ENCODE results near the gene TUBB4B. TPM values are rescaled to one million over a fixed set of nuclear protein-coding genes. Genes with fewer than 3 reads are reported as not detected.
A peak's percentile ranks its signal among the peaks of the same experiment; 100 is the strongest.

Gene TUBB4B
- total RNA-seq, 4 donors from 2014 or later, result 223 to 390 (median 348) TPM

GRCh38 chr9:137280474-137281344 is 39.6 kb downstream of the TUBB4B start:
- H3K27me3 ChIP-seq, result peaks cover 9% of the 10 kb centered on the region
- in situ Hi-C loops (cut with MboI; ENCODE audit: low pct_ligation_motif_present in 1 of 4, low pct_unique_long_range_greater_than_20kb in 1 of 4, low sequenced_read_pairs in 3 of 4), result loop anchor here (10.0 to 25.0 kb wide), 2 partner anchors 124 to 132 kb away; partner anchors contain the start of genes EXD3 (in 2 of the 4) and NOXA1 (in 2 of the 4)
- peaks cover 13 to 37% (median 24%) of the 10 kb centered on the region in 4 donors for H3K4me1 ChIP-seq
- intact Hi-C loops (cut with DNase I; ENCODE audit: low total_unique reads), result no loop called here
- no peaks in the 10 kb centered on the region for H3K36me3 ChIP-seq
- peak overlapping the region in 1 of 4 donors; percentile 3 for H3K27ac ChIP-seq
- TF ChIP-seq EP300 (IDR thresholded peaks at IDR 0.05; ENCODE audit: low read depth) (no peak), CTCF (IDR thresholded peaks at IDR 0.05) (peak in 2 of 5 experiments; percentile 16 to 27)
- peak overlapping the region in 1 of 4 donors; percentile 7 for H3K4me3 ChIP-seq
- no peaks in the 10 kb centered on the region for H3K9me3 ChIP-seq
- 67% methylated on average over 85 of the region's 85 CpGs; no CpG with 5 or more reads in 1 of the 2 donors for WGBS, 2 donors (ENCODE audit: low coverage in 1 of 2)
- DNase-seq, result no peak

GRCh38 chr9:137281345-137282116 is 40.4 kb downstream of the TUBB4B start:
- in situ Hi-C loops (cut with MboI; ENCODE audit: low pct_ligation_motif_present in 1 of 4, low pct_unique_long_range_greater_than_20kb in 1 of 4, low sequenced_read_pairs in 3 of 4), result loop anchor here (10.0 to 25.0 kb wide), 2 partner anchors 123 to 131 kb away; partner anchors contain the start of genes EXD3 (in 2 of the 4) and NOXA1 (in 2 of the 4)
- no peak for TF ChIP-seq EP300 (IDR thresholded peaks at IDR 0.05; ENCODE audit: low read depth)
- 81% methylated on average over 31 of the region's 39 CpGs; no CpG with 5 or more reads in 1 of the 2 donors for WGBS, 2 donors (ENCODE audit: low coverage in 1 of 2)
- no peaks in the 10 kb centered on the region for H3K9me3 ChIP-seq
- H3K27ac ChIP-seq, result peak overlapping the region in 1 of 4 donors; percentile 3
- H3K4me1 ChIP-seq, result peaks cover 6 to 29% (median 20%) of the 10 kb centered on the region in 4 donors
- intact Hi-C loops (cut with DNase I; ENCODE audit: low total_unique reads), result no loop called here
- H3K27me3 ChIP-seq, result peaks cover 9% of the 10 kb centered on the region
- H3K4me3 ChIP-seq, result no peak overlapping the region
- no peaks in the 10 kb centered on the region for H3K36me3 ChIP-seq
- DNase-seq, result no peak

GRCh38 chr9:137286975-137287383 is 45.9 kb downstream of the TUBB4B start:
- H3K4me3 ChIP-seq, result no peak overlapping the region
- no peaks in the 10 kb centered on the region for H3K36me3 ChIP-seq
- H3K27me3 ChIP-seq, result no peaks in the 10 kb centered on the region
- WGBS, 2 donors (ENCODE audit: low coverage in 1 of 2), result 40 to 100% methylated on average over 1 to 13 of the region's 14 CpGs
- H3K4me1 ChIP-seq, result no peaks in the 10 kb centered on the region
- intact Hi-C loops (cut with DNase I; ENCODE audit: low total_unique reads), result no loop called here
- no peaks in the 10 kb centered on the region for H3K9me3 ChIP-seq
- H3K27ac ChIP-seq, result no peak overlapping the region
- peak; percentile 84 for DNase-seq
- in situ Hi-C loops (cut with MboI; ENCODE audit: low pct_ligation_motif_present in 1 of 4, low pct_unique_long_range_greater_than_20kb in 1 of 4, low sequenced_read_pairs in 3 of 4), result loop anchor here (10.0 to 25.0 kb wide), 2 partner anchors 118 to 125 kb away; partner anchors contain the start of genes EXD3 (in 2 of the 4) and NOXA1 (in 2 of the 4)
- peak; percentile 43 to 83 (median 51) for TF ChIP-seq CTCF (IDR thresholded peaks at IDR 0.05)
- no peak for TF ChIP-seq POLR2AphosphoS5 (IDR thresholded peaks at IDR 0.05)

- no peak overlapping the region for H3K4me3 ChIP-seq
- intact Hi-C loops (cut with DNase I; ENCODE audit: low total_unique reads), result no loop called here
- TF ChIP-seq POLR2A (IDR thresholded peaks at IDR 0.05) (no peak), POLR2AphosphoS5 (IDR thresholded peaks at IDR 0.05) (no peak), EP300 (IDR thresholded peaks at IDR 0.05; ENCODE audit: low read depth) (no peak), CTCF (IDR thresholded peaks at IDR 0.05) (no peak)
- no peak for DNase-seq
- peak overlapping the region; percentile 86 to 91 (median 88) for H3K27ac ChIP-seq
- peaks cover 42% of the 10 kb centered on the region for H3K27me3 ChIP-seq
- H3K4me1 ChIP-seq, result peaks cover 6 to 41% (median 33%) of the 10 kb centered on the region in 4 donors
- no peaks in the 10 kb centered on the region for H3K36me3 ChIP-seq
- 20 to 58% methylated on average over 5 to 15 of the region's 15 CpGs for WGBS, 2 donors (ENCODE audit: low coverage in 1 of 2)
- no peaks in the 10 kb centered on the region for H3K9me3 ChIP-seq
- in situ Hi-C loops (cut with MboI; ENCODE audit: low pct_ligation_motif_present in 1 of 4, low pct_unique_long_range_greater_than_20kb in 1 of 4, low sequenced_read_pairs in 3 of 4), result loop anchor here in 2 of 4 donors (25.0 kb wide), 1 partner anchor 119 kb away; the partner anchor contains the start of genes EXD3 (in 2 of the 2) and NOXA1 (in 2 of the 2)
Measured at GRCh38 chr9:137293094-137293481, 52.0 kb downstream of the TUBB4B start.

Other genes with a start within 250 kb of the TUBB4B start
- gene PAXX, start 248.9 kb upstream of the TUBB4B start, total RNA-seq, result 10 to 100 TPM; 49.3 to 85.2 (median 66.0) TPM
- 1 to 10 TPM in 2 of 4 donors, not detected in 2; 2.5 to 3.8 TPM for gene CLIC3, start 244.7 kb upstream of the TUBB4B start, total RNA-seq
- gene ABCA2, start 213.1 kb upstream of the TUBB4B start, total RNA-seq, result 100 to 1,000 TPM in 2 of 4 donors, 10 to 100 TPM in 2; 51.1 to 204 (median 96.5) TPM
- gene FUT7, start 209.2 kb upstream of the TUBB4B start, total RNA-seq, result not detected
- gene NPDC1, start 195.1 kb upstream of the TUBB4B start, total RNA-seq, result 100 to 1,000 TPM in 2 of 4 donors, 10 to 100 TPM in 2; 58.0 to 972 (median 274) TPM
- gene ENTPD2, start 187.2 kb upstream of the TUBB4B start, total RNA-seq, result 10 to 100 TPM in 3 of 4 donors, 1 to 10 TPM in 1; 3.6 to 17.1 (median 14.1) TPM
- gene SAPCD2, start 170.7 kb upstream of the TUBB4B start, total RNA-seq, result 10 to 100 TPM in 1 of 4 donors, 1 to 10 TPM in 2, under 1 TPM in 1; 0.37 to 37.2 (median 3.3) TPM
- 10 to 100 TPM in 2 of 4 donors, 1 to 10 TPM in 2; 6.4 to 28.8 (median 11.7) TPM for gene UAP1L1, start 163.8 kb upstream of the TUBB4B start, total RNA-seq
- 100 to 1,000 TPM in 1 of 4 donors, 10 to 100 TPM in 3; 56.5 to 106 (median 70.0) TPM for gene MAN1B1, start 154.3 kb upstream of the TUBB4B start, total RNA-seq
- 100 to 1,000 TPM in 2 of 4 donors, 10 to 100 TPM in 2; 54.2 to 141 (median 103) TPM for gene DPP7, start 126.6 kb upstream of the TUBB4B start, total RNA-seq
- under 1 TPM in 1 of 4 donors, not detected in 3; 0.14 TPM for gene GRIN1, start 102.1 kb upstream of the TUBB4B start, total RNA-seq
- 100 to 1,000 TPM in 1 of 4 donors, 10 to 100 TPM in 3; 31.8 to 437 (median 64.8) TPM for gene LRRC26, start 71.2 kb upstream of the TUBB4B start, total RNA-seq
- not detected for gene TMEM210, start 69.2 kb upstream of the TUBB4B start, total RNA-seq
- gene ANAPC2, start 52.7 kb upstream of the TUBB4B start, total RNA-seq, result 100 to 1,000 TPM in 2 of 4 donors, 10 to 100 TPM in 2; 37.0 to 176 (median 70.3) TPM
- gene SSNA1, start 52.6 kb upstream of the TUBB4B start, total RNA-seq, result 100 to 1,000 TPM in 2 of 4 donors, 10 to 100 TPM in 2; 93.5 to 104 (median 99.8) TPM
- gene TPRN, start 40.5 kb upstream of the TUBB4B start, total RNA-seq, result 100 to 1,000 TPM in 2 of 4 donors, 10 to 100 TPM in 2; 76.2 to 228 (median 117) TPM
- 10 to 100 TPM; 18.9 to 42.1 (median 28.7) TPM for gene TMEM203, start 35.6 kb upstream of the TUBB4B start, total RNA-seq
- gene NDOR1, start 35.6 kb upstream of the TUBB4B start, total RNA-seq, result 10 to 100 TPM; 14.3 to 47.5 (median 22.0) TPM
- 10 to 100 TPM in 1 of 4 donors, 1 to 10 TPM in 2, not detected in 1; 2.3 to 26.5 (median 7.5) TPM for gene RNF208, start 19.0 kb upstream of the TUBB4B start, total RNA-seq
- gene CYSRT1, start 16.1 kb upstream of the TUBB4B start, total RNA-seq, result not detected
- gene RNF224, start 13.8 kb upstream of the TUBB4B start, total RNA-seq, result not detected
- not detected for gene SLC34A3, start 10.4 kb upstream of the TUBB4B start, total RNA-seq
- not detected for gene STPG3, start 10.0 kb downstream of the TUBB4B start, total RNA-seq
- 10 to 100 TPM; 28.1 to 90.5 (median 53.9) TPM for gene NELFB, start 14.0 kb downstream of the TUBB4B start, total RNA-seq
- gene TOR4A, start 36.4 kb downstream of the TUBB4B start, total RNA-seq, result 100 to 1,000 TPM in 1 of 4 donors, 10 to 100 TPM in 3; 49.2 to 121 (median 71.7) TPM
- 100 to 1,000 TPM in 3 of 4 donors, 10 to 100 TPM in 1; 92.0 to 343 (median 134) TPM for gene NRARP, start 61.0 kb downstream of the TUBB4B start, total RNA-seq
- gene EXD3, start 181.9 kb downstream of the TUBB4B start, total RNA-seq, result 100 to 1,000 TPM in 1 of 4 donors, 10 to 100 TPM in 3; 47.6 to 228 (median 74.2) TPM
- gene NOXA1, start 182.1 kb downstream of the TUBB4B start, total RNA-seq, result 10 to 100 TPM; 19.7 to 53.9 (median 40.8) TPM
- gene ENTPD8, start 200.1 kb downstream of the TUBB4B start, total RNA-seq, result 100 to 1,000 TPM in 1 of 4 donors, 10 to 100 TPM in 3; 20.7 to 109 (median 63.8) TPM
- gene NSMF, start 218.0 kb downstream of the TUBB4B start, total RNA-seq, result 100 to 1,000 TPM in 1 of 4 donors, 10 to 100 TPM in 3; 44.6 to 130 (median 55.2) TPM